HepG2 (cell line): Measurements from ENCODE around the gene COPA. TPM values are rescaled to one million over a fixed set of nuclear protein-coding genes. Genes with fewer than 3 reads are reported as not detected.

Source experiments
- CENPT ChIP-seq: sonication (generic); formaldehyde crosslinking; IDR thresholded peaks from 2 replicates; pipeline ENCODE4 v1.8.0; 2022; ENCODE audit warnings: low read depth, mild to moderate bottlenecking, moderate library complexity, missing genetic modification reagents
- EHMT2 ChIP-seq: fragments of 200-600 bp; sonication (generic); IDR thresholded peaks from 2 replicates; pipeline ENCODE4 v1.7.0; 2017; ENCODE audit warnings: antibody characterized with exemption, low read depth, low read length, borderline replicate concordance
- ELF1 ChIP-seq: sonication (generic); formaldehyde crosslinking; IDR thresholded peaks from 2 replicates; pipeline ENCODE4 v1.4.0; 2020; ENCODE audit warnings: missing genetic modification reagents
- FOXO4 ChIP-seq: sonication (generic); formaldehyde crosslinking; conservative IDR thresholded peaks from 2 replicates; pipeline ENCODE4 v1.8.1; 2023; ENCODE audit warnings: missing genetic modification reagents
- IRF2 ChIP-seq: IDR thresholded peaks from 2 replicates; pipeline ENCODE4 v1.6.1; 2018; ENCODE audit warnings: missing genetic modification reagents, missing compliant biosample characterization
- NCOA2 ChIP-seq: sonication (generic); formaldehyde crosslinking; IDR thresholded peaks from 2 replicates; pipeline ENCODE4 v1.8.0; 2022; ENCODE audit warnings: inconsistent platforms
- NCOR1 ChIP-seq: fragments of 200-600 bp; sonication (generic); IDR thresholded peaks from 2 replicates; pipeline ENCODE4 v1.7.0; 2017; ENCODE audit warnings: antibody characterized with exemption, low read length, borderline replicate concordance
- PAX8 ChIP-seq: sonication (generic); formaldehyde crosslinking; IDR thresholded peaks from 2 replicates; pipeline ENCODE4 v1.8.0; 2022; ENCODE audit warnings: mild to moderate bottlenecking, missing genetic modification reagents, borderline replicate concordance
- SETDB1 ChIP-seq: sonication (generic); formaldehyde crosslinking; IDR thresholded peaks from 2 replicates; pipeline ENCODE4 v1.5.1; 2020; ENCODE audit warnings: missing genetic modification reagents, mild to moderate bottlenecking, borderline replicate concordance
- ZBED4 ChIP-seq: sonication (generic); formaldehyde crosslinking; IDR thresholded peaks from 2 replicates; pipeline ENCODE4 v1.4.0; 2020; ENCODE audit warnings: missing genetic modification reagents, borderline replicate concordance
- ZBTB44 ChIP-seq: sonication (generic); formaldehyde crosslinking; IDR thresholded peaks from 2 replicates; pipeline ENCODE4 v1.4.0; 2020; ENCODE audit warnings: missing genetic modification reagents
- ZFP36L2 ChIP-seq: sonication (generic); formaldehyde crosslinking; IDR thresholded peaks from 2 replicates; pipeline ENCODE4 v1.4.0; 2020; ENCODE audit warnings: missing genetic modification reagents
- ZNF160 ChIP-seq: sonication (generic); formaldehyde crosslinking; IDR thresholded peaks from 2 replicates; pipeline ENCODE4 v1.8.0; 2022; ENCODE audit warnings: mild to moderate bottlenecking, inconsistent platforms, missing genetic modification reagents
- ZNF264 ChIP-seq: sonication (generic); formaldehyde crosslinking; IDR thresholded peaks from 2 replicates; pipeline ENCODE4 v1.4.0; 2020; ENCODE audit warnings: missing genetic modification reagents
- ZNF331 ChIP-seq: sonication (generic); formaldehyde crosslinking; IDR thresholded peaks from 2 replicates; pipeline ENCODE4 v1.4.0; 2020; ENCODE audit warnings: missing genetic modification reagents
- ZNF350 ChIP-seq: sonication (generic); formaldehyde crosslinking; IDR thresholded peaks from 2 replicates; pipeline ENCODE4 v1.4.0; 2020; ENCODE audit warnings: mild to moderate bottlenecking, low read depth, missing genetic modification reagents, borderline replicate concordance
- ZNF362 ChIP-seq: sonication (generic); formaldehyde crosslinking; IDR thresholded peaks from 2 replicates; pipeline ENCODE4 v1.4.0; 2020; ENCODE audit warnings: missing genetic modification reagents, mild to moderate bottlenecking, borderline replicate concordance
- ZNF660 ChIP-seq: sonication (generic); formaldehyde crosslinking; IDR thresholded peaks from 2 replicates; pipeline ENCODE4 v1.5.1; 2020; ENCODE audit warnings: mild to moderate bottlenecking, low read depth, missing genetic modification reagents, borderline replicate concordance
- ZNF749 ChIP-seq: sonication (generic); formaldehyde crosslinking; IDR thresholded peaks from 2 replicates; pipeline ENCODE4 v1.8.0; 2022; ENCODE audit warnings: mild to moderate bottlenecking, missing genetic modification reagents, moderate library complexity, borderline replicate concordance
- ZNF782 ChIP-seq: sonication (generic); formaldehyde crosslinking; IDR thresholded peaks from 2 replicates; pipeline ENCODE4 v1.4.0; 2020; ENCODE audit warnings: missing genetic modification reagents, mild to moderate bottlenecking, borderline replicate concordance
- ZSCAN30 ChIP-seq: sonication (generic); formaldehyde crosslinking; IDR thresholded peaks from 2 replicates; pipeline ENCODE4 v1.5.0; 2020; ENCODE audit warnings: mild to moderate bottlenecking, missing genetic modification reagents
- polyA plus RNA-seq, 8 experiments: library from polyadenylated mRNA; depleted of rRNA in 3 of 8; stranded (reverse) in 7 of 8; unstranded in 1 of 8; fragments of >200 nt; fragmentation: Illumina TruSeq in 4 of 8; extraction: Trizol in 4 of 8; gene quantifications; 2 replicates each; pipeline versions ENCODE4 v1.2.1 to v1.2.3, GENCODE V29; 2011 to 2016; ENCODE audit warnings: low read depth in 4 of 8, missing spikeins in 1 of 8, mixed read lengths in 1 of 8; ENCODE audit not compliant: insufficient read depth in 1 of 8
- total RNA-seq, 5 experiments: library from RNA; depleted of rRNA; stranded (reverse); fragments of >200 nt; fragmentation: Illumina TruSeq; extraction: Trizol; gene quantifications; 2 replicates each; pipeline ENCODE4 v1.2.3, GENCODE V29; 2016; ENCODE audit warnings: low read depth in 1 of 5

The COPA gene
- total and polyA plus RNA-seq, 2 of the 13 experiments (the other 11 are each of a cell fraction or from before 2014, with no cell fraction given) = 160 to 197 TPM

- TF ChIP-seq ZBED4 (no peak), ZNF350 (CRISPR knock-in tag) (peak; percentile 94; the same call in 1 of the 2 replicates), SETDB1 (CRISPR knock-in tag) (no peak), PAX8 (CRISPR knock-in tag) (peak; percentile 79; the same call in 1 of the 2 replicates), EHMT2 (no peak), ELF1 (CRISPR knock-in tag) (peak; percentile 66), ZNF749 (CRISPR knock-in tag) (no peak), CENPT (CRISPR knock-in tag) (no peak), ZNF264 (CRISPR knock-in tag) (0 out of 2 replicates have a peak, but pooled peaks have one; percentile 36), NCOA2 (CRISPR knock-in tag) (0 out of 2 replicates have a peak, but pooled peaks have one; percentile 19), ZNF160 (CRISPR knock-in tag) (no peak), ZNF362 (CRISPR knock-in tag) (no peak), IRF2 (CRISPR knock-in tag) (peak; percentile 72; the same call in 1 of the 2 replicates), NCOR1 (no peak), ZNF782 (CRISPR knock-in tag) (no peak), ZFP36L2 (CRISPR knock-in tag) (no peak), ZNF331 (CRISPR knock-in tag) (peak; percentile 65), ZSCAN30 (peak; percentile 92), ZBTB44 (CRISPR knock-in tag) (peak; percentile 86), ZNF660 (CRISPR knock-in tag) (no peak), FOXO4 (CRISPR knock-in tag) (0 out of 2 replicates have a peak, but pooled peaks have one; percentile 77)
Measured at GRCh38 chr1:160261893-160262794, 80.9 kb downstream of the COPA start, which contains the start of gene DCAF8 (continued).
